MM.1S (cell line): Measurements from ENCODE around the gene RPS6KA2.

Experiments
- CTCF ChIP-seq: fragments of 300-600 bp; sonication (generic); IDR thresholded peaks from 2 replicates; pipeline ENCODE4 v1.5.1; 2016; ENCODE audit warnings: antibody characterized with exemption, low read length, mixed read lengths
- EZH2 ChIP-seq: fragments of 300-600 bp; sonication (generic); optimal IDR thresholded peaks from 2 replicates; pipeline ENCODE3; 2017; ENCODE audit warnings: low read depth, mild to moderate bottlenecking, antibody characterized with exemption, low read length, mixed read lengths
- EZH2phosphoT487 ChIP-seq: fragments of 300-600 bp; sonication (generic); IDR thresholded peaks from 2 replicates; pipeline ENCODE4 v1.6.1; 2018; ENCODE audit warnings: antibody characterized with exemption, low read length

- TF ChIP-seq CTCF: no peak
- TF ChIP-seq EZH2: no peak
- TF ChIP-seq EZH2phosphoT487: no peak
Measured at GRCh38 chr6:166626177-166627032, 646 bp downstream of the RPS6KA2 start.
